ENCODE data around the gene ERC2.
"Not testable (repeated sequence)": the region's sequence is repeated elsewhere in the genome, so short reads cannot be mapped to it uniquely, and the experiment has no call there.

ERC2 gene

GRCh38 chr3:56468184-56469106, at the start of gene ERC2:
Gene ERC2 (minus strand): TSS chr3:56468467.
- DNase-seq (ENCODE audit: low spot score), result peak; percentile 20

GRCh38 chr3:56502738-56503137, 34.5 kb upstream of the ERC2 start:
- no peak for DNase-seq (ENCODE audit: low spot score)

- not testable (repeated sequence) for DNase-seq (ENCODE audit: low spot score)
Observed at GRCh38 chr3:56496376-56496775, 28.1 kb upstream of the ERC2 start.

GRCh38 chr3:56494679-56495322, 26.5 kb upstream of the ERC2 start:
- DNase-seq (ENCODE audit: low spot score), result peak; percentile 76

GRCh38 chr3:56491566-56491965, 23.3 kb upstream of the ERC2 start:
- DNase-seq (ENCODE audit: low spot score), result no peak

- no peak for DNase-seq (ENCODE audit: low spot score)
Observed at GRCh38 chr3:56488812-56489600, 20.7 kb upstream of the ERC2 start.

GRCh38 chr3:56484525-56485032, 16.3 kb upstream of the ERC2 start:
- DNase-seq (ENCODE audit: low spot score), result no peak

- DNase-seq (ENCODE audit: low spot score), result no peak
Observed at GRCh38 chr3:56484122-56484521, 15.9 kb upstream of the ERC2 start.

- DNase-seq (ENCODE audit: low spot score), result no peak
Observed at GRCh38 chr3:56477646-56478045, 9.4 kb upstream of the ERC2 start.

- no peak for DNase-seq (ENCODE audit: low spot score)
Observed at GRCh38 chr3:56476771-56477170, 8.5 kb upstream of the ERC2 start.

- no peak for DNase-seq (ENCODE audit: low spot score)
Observed at GRCh38 chr3:56471771-56472170, 3.5 kb upstream of the ERC2 start.

- peak; percentile 11 for DNase-seq (ENCODE audit: low spot score)
Observed at GRCh38 chr3:56469141-56469540, 874 bp upstream of the ERC2 start.

- DNase-seq (ENCODE audit: low spot score), result no peak
Observed at GRCh38 chr3:56467801-56468183, 475 bp downstream of the ERC2 start.

GRCh38 chr3:56467108-56467507, 1.2 kb downstream of the ERC2 start:
- DNase-seq (ENCODE audit: low spot score), result peak; percentile 88

- no peak for DNase-seq (ENCODE audit: low spot score)
Observed at GRCh38 chr3:56459719-56460118, 8.5 kb downstream of the ERC2 start.

GRCh38 chr3:56459104-56459496, 9.2 kb downstream of the ERC2 start:
- no peak for DNase-seq (ENCODE audit: low spot score)

- no peak for DNase-seq (ENCODE audit: low spot score)
Observed at GRCh38 chr3:56458496-56459103, 9.7 kb downstream of the ERC2 start.

GRCh38 chr3:56456117-56456516, 12.2 kb downstream of the ERC2 start:
- no peak for DNase-seq (ENCODE audit: low spot score)

- no peak for DNase-seq (ENCODE audit: low spot score)
Observed at GRCh38 chr3:56453011-56453410, 15.3 kb downstream of the ERC2 start.

GRCh38 chr3:56452085-56452484, 16.2 kb downstream of the ERC2 start:
- DNase-seq (ENCODE audit: low spot score), result no peak

GRCh38 chr3:56443372-56443771, 24.9 kb downstream of the ERC2 start:
- DNase-seq (ENCODE audit: low spot score), result no peak

GRCh38 chr3:56428667-56429066, 39.6 kb downstream of the ERC2 start:
- DNase-seq (ENCODE audit: low spot score), result no peak
